ENCODE measurements around the gene STBD1.
"Not testable (repeated sequence)": the region's sequence is repeated elsewhere in the genome, so short reads cannot be mapped to it uniquely, and the experiment has no call there.

STBD1 gene

DNA sequence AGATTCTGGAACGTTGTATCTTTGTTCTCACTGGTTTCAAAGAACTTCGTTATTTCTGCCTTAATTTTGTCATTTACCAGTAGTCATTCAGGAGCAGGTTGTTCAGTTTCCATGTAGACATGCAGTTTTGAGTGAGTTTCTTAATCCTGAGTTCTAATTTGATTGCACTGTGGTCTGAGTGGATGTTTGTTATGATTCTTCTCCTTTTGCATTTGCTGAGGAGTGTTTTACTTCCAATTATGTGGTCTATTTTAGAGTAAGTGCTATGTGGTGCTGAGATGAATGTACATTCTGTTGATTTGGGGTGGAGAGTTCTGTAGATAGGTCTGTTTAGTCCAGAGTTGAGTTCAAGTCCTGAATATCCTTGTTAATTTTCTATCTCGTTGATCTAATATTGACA is 18.7 kb upstream of the STBD1 start:
- DNase-seq: not testable (repeated sequence)

DNA sequence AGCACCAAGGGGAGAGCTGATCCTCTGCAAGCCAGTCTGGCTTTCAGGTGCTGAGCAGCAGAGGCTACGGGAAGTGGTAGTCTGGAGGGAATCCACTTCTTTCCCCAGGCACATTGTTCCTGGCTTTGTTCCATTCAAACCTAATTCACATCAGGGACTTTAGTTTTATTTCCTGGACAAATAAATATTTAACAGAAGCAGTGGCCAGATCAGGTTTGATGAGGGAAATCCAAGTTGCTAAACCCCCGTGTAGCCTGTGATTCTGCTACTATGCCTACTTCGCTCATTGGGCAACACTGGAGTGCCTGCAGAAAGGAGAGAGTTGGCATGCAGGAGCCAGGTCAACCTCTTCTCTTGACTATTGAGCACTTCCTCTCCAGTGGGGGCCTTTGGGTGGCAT is 13.8 kb upstream of the STBD1 start:
- no peak for DNase-seq

DNA sequence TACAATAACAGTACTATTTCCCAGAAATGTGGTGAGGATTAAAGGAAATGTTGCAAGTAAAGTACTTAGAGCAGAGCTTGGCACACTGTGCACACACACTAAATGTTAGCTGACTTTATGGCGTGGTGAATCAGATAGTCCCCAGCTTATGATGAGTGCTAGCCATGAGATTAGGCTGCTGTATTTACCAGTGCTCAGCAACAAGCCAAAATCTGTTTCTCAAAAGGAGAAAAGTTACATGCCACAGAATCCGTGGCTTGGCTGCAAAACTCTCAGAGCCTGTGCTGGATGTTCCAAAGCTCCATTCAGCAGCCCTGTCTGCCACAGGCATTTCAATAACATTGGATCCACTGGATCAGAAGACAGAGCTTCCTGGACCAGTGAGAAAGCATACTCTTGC is 12.8 kb upstream of the STBD1 start:
- DNase-seq: no peak

DNA sequence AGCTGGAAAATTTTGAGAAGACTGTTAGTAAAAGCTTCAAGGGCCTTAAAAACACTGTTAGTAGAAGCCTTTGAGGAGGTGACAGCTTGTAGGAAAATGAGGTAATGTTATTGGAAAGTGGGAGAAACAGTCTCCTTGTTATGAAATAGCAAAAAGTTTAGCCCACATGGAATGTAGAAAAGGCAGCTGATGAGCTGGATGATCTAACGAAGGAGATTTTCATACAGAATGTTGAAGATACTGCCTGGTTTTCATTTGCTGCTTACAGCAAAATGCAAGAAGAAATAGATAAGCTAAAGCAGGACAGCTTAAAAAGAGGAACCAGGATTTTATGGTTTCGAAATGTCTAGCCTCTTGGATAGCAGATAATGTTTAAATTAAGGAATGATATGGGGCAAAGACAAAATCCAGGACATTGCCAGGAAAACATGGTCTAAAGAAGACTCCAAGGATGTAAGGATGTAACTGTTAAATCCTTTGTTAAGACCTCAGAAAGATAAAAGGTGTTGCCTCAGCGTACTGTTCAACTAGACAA is 10.2 kb upstream of the STBD1 start:
- DNase-seq: no peak

DNA sequence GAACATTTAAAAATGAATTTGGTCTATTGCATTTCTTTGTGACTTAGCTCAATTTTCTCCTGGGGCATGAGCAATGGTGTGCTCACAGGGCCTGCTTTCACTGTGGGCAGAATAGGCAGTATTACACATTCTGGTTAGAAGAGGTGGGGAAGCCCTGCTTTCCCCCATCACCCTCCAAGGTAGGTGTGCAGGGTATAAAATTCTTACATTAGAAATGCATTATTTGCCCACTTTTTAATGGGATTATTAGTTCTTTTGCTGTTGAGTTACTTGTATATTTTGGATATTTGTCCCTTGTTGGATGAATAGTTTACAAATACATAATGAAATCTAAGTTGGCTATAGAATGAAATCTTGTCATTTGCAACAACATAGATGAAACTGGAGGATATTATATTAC is 8.3 kb upstream of the STBD1 start:
- DNase-seq: no peak

DNA sequence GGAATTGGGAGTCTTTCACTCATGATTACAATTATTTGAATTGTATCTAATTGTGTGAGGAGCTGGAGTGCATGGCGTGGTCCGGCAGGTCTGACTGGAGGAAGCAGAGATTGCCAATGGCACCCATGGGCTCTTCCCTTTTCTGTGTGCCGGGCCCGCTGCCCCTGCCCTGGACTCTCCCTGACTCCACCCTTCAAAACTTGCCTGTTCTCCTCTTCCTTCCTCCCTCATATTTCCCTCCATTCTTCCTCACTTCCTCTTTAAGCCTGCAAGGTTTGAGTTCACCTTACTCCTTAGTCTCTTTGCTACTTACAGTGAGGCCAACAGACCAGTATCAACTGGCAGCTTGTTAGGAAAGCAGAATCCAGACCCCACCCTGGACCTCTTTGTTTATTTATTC is 6.5 kb upstream of the STBD1 start:
- no peak for DNase-seq

DNA sequence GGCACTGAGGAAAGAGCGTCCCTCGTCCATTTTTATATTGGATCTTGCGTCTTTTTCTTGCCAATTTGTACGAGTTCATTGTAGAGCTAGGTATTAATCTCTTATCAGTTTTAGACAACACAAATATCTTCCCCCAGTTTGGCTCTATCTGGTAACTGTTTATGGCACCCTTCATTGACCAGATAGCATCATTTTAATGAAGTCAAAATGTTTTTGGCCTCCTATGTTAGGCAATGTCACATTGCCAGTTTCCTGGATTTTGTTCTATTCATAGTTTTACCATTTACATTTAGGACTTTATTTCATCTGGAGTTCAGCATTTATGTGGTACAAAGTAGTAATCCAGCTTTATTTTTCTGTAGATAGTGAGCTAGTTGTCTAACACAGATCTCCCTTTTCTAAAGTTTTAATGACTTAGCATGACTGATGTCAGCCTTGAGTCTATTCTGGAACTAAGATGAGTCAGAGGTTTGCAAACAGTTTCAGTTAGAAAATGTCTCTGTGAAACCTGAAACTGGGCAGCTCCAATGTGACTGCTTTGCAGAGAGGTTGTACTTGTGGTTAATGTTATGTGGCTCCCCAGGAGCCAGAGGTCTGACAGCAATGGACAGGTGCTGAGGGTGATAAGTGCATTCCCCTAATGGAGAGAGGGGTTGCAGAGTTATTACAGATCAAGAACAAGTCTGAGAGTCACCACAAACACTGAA is 5.3 kb upstream of the STBD1 start:
- no peak for DNase-seq

DNA sequence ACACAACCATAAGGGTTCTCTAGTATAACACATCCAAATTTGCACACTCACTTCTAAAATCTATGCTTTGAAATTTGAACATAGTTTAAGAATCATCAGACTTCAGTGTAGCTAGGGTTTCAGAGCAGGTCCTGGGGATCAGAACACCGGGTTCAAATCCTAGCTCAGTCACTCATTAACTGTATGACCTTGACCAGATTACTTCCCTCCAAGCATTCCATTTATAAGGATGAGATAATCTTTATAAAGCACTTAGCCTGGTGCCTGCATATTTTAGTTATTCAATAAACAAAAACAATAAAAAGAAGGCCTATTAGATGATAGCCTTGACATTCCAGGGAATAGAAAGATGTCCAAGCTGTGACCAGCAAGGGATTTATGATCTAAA is 4.8 kb upstream of the STBD1 start:
- DNase-seq: no peak

DNA sequence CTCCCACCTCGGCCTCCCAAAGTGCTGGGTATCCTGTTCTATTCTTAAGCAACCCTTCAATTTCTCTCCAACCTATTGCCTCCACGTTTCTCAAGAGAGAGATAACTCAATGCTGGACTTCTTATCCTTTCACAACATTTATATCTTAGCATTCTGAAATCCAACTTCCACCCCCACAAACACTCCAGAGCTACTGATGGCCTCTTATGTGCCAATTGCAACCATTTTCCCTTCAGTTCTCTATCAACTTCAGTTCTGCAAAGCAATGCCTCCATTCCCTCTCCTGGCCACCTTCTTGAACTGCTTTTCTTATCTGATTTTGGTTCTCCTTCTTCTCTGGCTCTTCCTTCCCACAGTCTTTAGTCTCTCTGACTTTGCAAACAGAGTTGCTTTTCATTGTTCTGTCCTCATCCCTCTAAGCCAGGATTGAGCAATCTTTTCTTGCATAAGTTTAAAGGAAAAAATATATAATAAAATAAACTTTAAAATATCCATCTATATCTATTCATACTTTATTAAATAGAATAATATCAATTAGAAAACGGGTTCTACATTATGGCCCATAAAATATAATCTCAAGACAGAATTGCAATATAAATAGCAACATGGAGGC is 3.6 kb upstream of the STBD1 start:
- no peak for DNase-seq

DNA sequence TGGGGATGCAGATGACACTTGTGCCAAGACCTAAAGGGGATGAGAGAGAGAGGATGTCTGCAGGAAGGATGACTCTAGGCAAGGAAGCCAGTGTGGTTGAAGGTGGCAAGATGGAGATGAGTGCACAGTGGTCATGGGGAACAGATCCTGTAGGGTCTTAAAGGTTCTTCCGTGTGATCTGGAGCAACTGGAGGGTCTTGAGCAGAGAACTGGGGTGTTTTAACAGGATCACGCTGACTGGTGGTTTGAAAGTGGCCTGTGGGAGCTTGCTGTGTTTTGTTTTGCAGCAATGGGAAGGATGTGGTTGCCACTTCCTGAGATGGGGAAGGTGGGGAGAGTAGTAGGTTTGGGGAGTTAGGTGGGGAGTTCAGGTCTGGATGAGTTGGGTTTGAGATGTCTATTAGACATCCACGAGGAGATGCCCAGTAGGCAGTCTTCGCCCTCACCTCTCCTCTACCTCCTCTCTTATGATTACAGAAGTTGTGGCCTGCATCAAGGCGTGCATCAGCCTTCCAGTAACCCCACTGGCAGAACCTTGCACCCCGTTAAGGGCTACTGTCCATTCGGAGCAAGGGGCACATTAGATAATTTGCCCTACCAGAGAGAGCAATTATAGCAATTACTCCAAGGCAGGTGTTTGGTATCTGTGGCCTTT is 1.4 kb upstream of the STBD1 start:
- no peak for DNase-seq

DNA sequence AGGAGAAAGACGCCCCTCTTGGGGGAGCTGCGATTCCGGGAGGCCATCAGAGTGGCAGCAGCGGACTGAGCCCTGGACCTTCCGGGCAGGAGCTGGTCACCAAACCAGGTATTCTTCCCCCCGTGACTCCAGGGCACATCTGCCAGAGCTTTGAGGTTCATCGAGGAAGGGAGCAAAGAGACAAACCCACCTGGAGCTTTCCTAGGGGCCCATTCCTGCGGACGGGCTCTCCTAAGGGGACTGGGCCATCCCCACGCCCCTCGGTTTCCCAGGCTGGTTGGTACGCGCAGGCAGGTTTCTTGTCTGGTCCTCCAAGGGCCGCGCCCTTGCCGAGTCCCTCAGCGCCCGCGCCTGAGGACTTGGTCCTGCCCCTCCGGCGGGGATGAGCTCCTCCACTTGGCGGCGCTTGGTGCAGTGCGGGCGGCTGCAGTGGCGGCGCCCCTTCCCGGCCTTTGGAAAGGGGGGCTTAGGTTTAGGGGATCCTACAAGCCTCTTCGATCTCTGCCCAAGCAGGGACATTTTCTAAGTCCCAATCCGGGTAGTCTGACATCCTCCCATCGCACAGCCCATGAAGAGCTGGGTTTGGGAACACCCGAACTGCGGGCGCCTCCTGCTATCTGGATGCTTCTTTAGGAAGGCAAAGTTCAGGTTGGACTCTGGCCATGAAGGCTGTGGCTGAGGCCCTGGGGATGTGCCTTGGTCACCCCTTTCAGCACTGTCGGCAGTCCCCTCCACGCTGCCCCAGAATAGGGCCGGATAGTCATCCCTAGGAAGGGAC is 538 bp downstream of the STBD1 start:
- no peak for DNase-seq

DNA sequence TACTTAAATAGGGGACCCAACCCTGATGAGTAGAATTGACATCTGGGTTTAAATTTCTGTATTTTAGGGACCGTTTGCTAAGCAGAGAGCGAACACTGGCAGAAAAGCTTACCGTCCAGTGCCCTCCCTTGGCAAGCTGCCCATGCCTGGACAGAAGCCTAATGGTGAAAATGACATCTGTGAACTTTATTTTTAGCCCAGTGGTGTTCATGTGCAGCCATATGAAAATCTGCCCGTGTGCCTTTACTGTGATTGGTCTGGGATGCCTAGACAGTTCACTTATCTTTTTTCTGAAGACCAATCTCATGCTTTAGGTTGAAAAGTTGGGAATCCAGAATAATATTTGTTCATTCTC is 1.1 kb downstream of the STBD1 start:
- DNase-seq: peak; percentile 20

DNA sequence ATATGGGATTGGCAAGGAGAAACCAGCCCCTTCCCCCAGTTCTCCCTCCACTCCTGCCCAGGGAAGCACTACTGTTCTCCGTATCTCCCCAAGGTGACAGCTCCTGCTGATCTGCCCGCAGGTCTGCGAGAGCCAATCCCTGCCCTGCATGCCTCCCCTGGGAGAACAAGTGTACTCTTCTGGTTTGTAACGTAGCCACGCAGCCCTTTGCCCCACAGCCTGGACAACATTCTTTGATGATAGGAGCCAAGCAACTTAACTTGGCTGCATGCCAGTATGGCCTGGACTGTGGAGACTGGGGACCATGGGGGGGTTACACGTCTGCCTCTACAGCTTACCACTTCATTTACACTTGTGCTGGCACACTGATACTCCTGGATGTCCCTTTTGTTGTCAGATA is 2.0 kb downstream of the STBD1 start:
- no peak for DNase-seq

DNA sequence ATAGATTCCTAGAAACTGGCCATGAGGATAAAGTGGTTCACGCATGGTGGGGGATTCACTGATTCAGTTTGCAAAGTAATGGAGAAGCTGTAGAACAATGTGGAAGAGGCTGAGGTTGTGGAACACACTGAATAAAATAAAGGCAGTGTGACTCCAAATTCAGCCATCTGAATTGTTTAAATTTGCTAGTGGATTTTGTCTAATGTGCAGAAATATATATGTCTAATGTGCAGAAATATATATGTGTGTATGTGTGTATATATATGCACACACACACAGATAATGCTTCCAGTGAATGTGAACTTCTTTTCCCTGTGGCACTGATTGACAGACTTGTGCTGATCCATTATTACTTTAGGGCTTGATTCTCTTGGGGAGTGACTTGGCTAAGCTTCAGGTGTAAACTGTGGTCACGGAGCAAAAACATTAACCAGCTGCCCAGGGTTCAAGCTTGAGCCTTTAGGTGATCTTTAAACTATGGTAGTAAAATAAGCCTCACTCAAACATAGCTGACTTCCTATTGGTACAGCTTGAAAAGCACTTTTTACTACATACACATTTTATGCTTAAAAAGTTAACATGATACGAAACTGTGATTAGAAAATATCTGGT is 3.5 kb downstream of the STBD1 start:
- no peak for DNase-seq

DNA sequence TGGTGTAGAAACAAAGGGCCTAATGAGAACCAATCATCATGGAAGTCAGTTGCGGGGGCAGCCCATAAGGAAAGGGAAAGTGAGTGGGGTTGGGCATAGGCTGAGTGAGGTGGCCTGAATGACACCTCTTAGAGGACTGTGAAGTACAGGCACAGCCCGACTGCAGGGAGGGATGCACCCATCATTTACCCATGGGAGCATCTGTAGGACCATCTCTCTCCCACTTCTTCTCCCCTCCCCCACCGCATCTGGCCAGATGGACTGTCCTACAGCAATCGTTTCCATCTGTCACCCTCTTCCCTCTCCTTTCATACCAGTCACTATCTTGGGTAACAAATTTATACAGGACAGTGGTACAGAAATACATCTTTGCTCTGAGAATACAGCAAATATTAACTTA is 4.2 kb downstream of the STBD1 start:
- DNase-seq: no peak

DNA sequence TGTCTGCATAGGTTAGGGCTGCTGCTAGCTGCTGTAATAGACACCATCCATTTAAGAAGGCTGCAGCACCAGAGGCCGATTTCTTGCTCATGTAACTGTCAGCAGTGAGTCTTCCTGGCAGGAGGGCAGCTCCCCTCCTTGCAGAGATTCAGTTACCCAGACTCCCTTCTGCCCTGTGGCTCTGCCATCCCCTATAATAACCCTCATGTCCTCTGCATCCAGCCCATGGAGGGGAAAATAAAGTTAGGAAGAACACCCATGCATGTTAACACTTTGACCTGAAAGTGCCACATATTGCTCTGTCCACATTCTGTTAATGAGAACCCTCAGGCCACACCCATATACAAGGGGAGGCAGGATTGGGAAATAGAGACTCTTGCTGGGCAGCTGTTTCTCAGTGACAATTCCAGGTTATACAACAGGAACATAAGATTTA is 5.4 kb downstream of the STBD1 start:
- no peak for DNase-seq

DNA sequence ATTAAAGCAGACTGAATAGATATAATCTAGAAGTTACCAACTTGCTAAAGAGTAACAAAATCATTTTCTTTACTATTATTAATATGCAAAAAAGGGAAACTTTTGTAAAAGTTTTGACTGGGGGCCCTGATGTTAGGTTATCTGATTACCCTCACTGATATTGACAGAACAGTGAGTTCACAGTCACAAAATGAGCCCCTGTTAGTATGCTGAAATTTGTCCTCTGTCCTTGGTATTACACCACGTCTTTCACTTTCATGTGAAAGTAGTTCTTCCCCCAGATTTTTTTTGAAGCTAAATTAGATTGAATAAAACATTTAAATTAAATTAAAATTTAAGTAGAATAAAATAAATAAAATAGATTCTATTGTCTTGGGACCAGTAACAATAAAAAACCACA is 5.9 kb downstream of the STBD1 start:
- DNase-seq: no peak

DNA sequence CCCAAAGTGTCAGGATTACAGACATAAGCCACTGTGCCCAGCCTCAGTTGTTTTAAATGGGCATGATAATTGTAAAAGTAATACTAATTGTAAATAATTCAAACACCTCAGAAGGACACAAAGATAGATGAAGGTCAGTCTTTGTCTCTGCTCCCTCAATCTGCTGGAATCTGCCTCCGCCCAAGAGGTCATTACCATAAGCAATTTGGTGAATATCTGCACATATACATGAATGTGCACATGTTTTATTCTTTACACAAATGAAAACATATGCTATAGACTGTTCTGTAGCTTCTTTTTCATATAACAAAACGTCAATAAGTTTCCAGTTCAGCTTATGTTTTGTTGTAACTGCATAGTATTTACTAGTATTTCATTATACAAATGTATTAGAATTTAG is 7.0 kb downstream of the STBD1 start:
- DNase-seq: no peak

DNA sequence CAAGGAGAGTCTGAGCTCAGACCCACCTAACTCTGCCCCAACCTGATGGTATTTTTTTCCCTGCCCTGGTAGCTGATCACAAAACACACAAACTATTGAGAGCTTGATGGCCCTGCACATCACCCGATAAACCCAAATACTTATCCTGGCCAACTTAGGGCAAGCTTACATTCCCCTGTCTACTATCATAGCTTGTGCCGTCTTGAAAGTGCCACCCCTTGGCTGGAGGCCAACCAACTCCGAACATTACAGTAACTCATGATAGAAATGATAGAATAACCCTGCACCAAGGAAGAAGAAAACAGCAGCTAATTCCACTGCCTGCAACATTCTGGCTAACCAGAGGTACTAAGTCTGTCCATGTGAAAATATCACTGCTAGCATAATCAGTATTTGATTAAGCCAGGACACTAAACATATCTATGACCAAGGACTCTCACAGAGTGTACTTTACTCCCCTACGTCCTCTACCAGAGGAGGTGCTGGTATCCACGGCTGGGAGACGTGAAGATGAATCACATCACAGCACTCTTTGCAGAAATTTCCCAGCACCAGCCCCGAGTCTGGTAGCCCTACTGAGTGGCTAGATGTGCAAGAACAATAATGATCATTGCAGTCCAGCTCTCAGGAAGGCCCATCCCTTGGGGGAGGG is 8.9 kb downstream of the STBD1 start:
- DNase-seq: no peak

DNA sequence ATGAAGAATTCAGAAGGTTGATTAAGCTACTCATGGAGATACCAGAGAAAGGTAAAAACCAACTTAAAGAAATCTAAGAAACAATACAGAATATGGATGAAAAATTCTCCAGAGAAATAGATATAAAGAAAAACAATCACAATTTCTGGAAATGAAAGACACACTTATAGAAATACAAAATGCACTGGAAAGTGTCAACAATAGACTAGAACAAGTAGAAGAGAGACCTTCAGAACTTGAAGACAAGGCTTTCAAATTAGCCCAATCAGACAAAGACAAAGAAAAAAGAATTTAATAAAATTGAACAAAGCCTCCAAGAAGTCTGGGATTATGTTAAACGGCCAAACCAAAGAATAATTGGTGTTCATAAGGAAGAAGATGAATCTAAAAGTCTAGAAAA is 9.6 kb downstream of the STBD1 start:
- DNase-seq: no peak

DNA sequence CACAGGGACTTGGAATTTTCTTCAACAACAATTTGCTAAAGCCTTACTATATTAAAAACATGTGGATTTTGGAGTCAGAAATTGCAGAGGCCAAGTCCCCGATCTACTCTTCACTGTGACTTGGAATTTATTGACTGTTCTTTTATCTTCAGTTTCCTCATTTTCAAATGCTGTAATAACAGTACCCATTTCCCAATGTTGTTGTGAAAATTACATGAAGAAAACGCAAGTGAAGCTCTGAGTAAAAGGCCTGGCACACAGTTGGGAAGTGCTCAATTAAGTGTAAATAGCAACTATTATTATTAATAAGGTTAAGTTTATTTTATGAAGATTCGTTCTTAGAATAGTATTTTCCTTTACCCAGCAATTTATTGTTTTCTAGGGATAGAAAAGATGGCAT is 15.7 kb downstream of the STBD1 start:
- DNase-seq: no peak

DNA sequence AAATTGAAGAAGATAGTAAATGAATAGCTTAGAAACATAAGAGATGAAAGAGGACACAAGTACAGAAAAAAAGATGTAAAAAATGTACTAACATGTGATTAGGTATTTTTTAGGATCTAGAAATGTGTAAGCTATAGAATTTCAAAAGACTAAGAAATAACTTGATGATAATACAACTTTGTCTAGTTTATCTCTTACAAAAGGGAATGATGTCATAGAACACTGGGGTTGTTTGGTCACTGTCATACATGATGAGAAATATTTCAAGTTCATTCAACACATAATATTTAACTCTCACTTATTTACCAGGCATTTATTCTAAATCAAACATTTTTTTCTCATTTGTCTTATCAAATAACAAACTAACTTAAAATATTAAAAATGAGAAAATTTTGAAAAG is 18.5 kb downstream of the STBD1 start:
- no peak for DNase-seq

DNA sequence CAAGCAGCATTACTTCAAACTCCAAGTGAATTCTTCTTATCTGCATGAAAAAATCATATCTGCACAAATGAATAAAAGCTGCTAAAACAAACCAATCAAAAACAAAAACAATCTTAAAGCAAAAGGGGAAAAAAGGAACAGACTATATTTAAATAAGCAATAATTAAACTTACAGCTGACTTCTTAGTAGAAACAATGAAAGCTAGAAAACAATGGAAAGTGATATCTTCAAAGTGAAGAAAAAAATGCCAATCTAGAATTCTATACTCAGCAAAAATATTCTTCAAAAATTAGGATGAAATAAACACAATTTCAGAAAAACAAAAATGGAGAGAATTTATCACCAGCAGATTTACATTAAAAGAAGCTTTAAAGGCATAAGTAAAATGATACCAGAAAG is 20.0 kb downstream of the STBD1 start:
- no peak for DNase-seq
